ENCODE data around the gene SRP14. TPM values are rescaled to one million over a fixed set of nuclear protein-coding genes. Genes with fewer than 3 reads are reported as not detected.
"Not testable (repeated sequence)": the region's sequence is repeated elsewhere in the genome, so short reads cannot be mapped to it uniquely, and the experiment has no call there.

SRP14 gene
- total RNA-seq, 3 donors from 2014 or later = 131 to 154 (median 142) TPM

GRCh38 chr15:40038275-40038637 is 725 bp downstream of the SRP14 start:
- ATAC-seq = peak; percentile 0
- peak in 2 of 3 donors; percentile 21 to 28 for DNase-seq
- Histone ChIP-seq H3K36me3 (ENCODE audit: low read depth) (peaks cover 14% of the 10 kb centered on the region), H3K9me3 (no peaks in the 10 kb centered on the region), H3K4me1 (ENCODE audit: low read depth) (peaks cover 12% of the 10 kb centered on the region), H3K4me3 (peak overlapping the region; percentile 69)
- intact Hi-C loops (cut with DNase I, micrococcal nuclease) = no loop called here
- no peak for TF ChIP-seq CTCF (IDR thresholded peaks at IDR 0.05)

DNA sequence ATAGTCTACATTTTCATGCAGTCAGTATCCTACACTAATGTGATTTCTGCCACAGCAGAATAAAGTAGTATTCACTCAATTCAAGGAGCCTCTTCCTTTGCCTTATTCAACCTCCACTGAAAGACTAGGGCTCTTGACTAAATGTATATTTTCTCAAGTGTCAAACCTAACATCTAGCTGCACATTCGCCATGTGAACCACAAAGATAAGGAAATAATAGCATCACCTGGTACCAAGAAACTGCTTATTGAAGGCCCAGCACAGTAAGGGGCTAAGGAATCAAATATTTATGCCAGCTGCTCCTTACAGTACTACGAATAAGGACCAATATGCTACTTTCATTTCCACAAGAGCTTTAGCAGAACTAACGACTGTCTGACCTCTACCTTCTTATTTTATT is 1.3 kb downstream of the SRP14 start:
- Histone ChIP-seq H3K9me3 (no peaks in the 10 kb centered on the region), H3K4me1 (ENCODE audit: low read depth) (peaks cover 12% of the 10 kb centered on the region), H3K36me3 (ENCODE audit: low read depth) (peaks cover 16% of the 10 kb centered on the region), H3K4me3 (no peak overlapping the region)
- intact Hi-C loops (cut with DNase I, micrococcal nuclease) = no loop called here
- no peak for ATAC-seq
- TF ChIP-seq CTCF (IDR thresholded peaks at IDR 0.05) = no peak
- no peak for DNase-seq

DNA sequence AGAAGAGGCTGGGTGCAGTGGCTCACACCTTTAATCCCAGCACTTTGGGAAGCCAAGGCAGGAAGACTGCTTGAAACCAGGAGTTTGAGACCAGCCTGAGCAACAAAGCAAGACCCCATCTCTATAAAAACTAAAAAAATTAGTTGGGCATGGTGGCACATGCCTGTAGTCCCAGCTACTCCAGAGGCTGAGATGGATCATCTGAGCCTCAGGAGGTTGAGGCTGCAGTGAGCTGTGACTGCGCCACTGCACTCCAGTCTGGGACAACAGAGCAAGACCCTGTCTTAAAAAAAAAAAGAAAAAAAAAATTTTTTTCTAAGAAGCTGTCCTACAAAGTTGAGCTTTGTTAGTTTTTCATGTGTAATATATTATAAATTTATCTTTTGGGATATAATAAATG is 3.8 kb downstream of the SRP14 start:
- ATAC-seq; DNase-seq; H3K4me3 ChIP-seq; H3K9me3 ChIP-seq; intact Hi-C loops (cut with DNase I, micrococcal nuclease): not testable (repeated sequence)
- H3K36me3 ChIP-seq (ENCODE audit: low read depth) = peaks cover 16% of the 10 kb centered on the region
- H3K4me1 ChIP-seq (ENCODE audit: low read depth) = peaks cover 10% of the 10 kb centered on the region

- Histone ChIP-seq H3K4me3 (no peak overlapping the region), H3K9me3 (no peaks in the 10 kb centered on the region), H3K4me1 (ENCODE audit: low read depth) (peaks cover 6% of the 10 kb centered on the region), H3K36me3 (ENCODE audit: low read depth) (peaks cover 16% of the 10 kb centered on the region)
- TF ChIP-seq CTCF (IDR thresholded peaks at IDR 0.05) = no peak
- intact Hi-C loops (cut with DNase I, micrococcal nuclease) = loop anchor here in 1 of 2 donors (5.0 kb wide), 1 partner anchor 188 kb away; no protein-coding TSS in a partner anchor
- DNase-seq (no peak), ATAC-seq (no peak)
Measured at GRCh38 chr15:40034186-40034946, 4.6 kb downstream of the SRP14 start.

DNA sequence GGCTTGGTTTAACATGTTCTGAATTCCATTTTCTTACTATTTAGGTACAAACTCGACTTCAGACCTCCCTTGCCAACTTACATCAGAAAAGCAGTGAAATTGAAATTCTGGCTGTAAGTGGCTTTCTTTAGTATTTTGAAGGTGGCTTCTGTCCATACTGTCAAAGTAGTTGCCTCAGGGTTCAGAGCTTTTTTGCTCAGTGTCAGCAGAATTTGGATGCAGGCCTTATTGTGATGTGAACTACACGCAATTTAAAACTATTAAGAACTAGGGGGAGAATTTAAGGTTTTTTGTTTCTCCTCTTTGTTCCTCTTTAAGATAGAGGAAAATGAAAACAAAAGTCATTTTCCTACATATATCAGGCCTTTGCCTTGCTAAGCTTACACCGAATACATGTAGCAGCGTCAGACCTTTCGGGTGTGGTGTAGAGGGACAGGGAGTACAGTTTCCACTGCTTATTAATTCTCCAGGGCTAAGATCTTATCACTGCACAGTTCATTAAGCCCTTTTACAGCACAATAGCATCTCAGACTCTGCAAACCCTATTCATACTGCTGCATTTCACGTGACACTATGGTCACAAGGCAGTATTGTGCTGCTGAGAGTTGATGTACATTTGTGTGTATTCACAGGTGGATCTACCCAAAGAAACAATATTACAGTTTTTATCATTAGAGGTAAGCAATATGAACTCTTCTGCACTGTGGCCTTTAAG is 6.7 kb downstream of the SRP14 start:
- TF ChIP-seq CTCF (IDR thresholded peaks at IDR 0.05) = no peak
- Histone ChIP-seq H3K36me3 (ENCODE audit: low read depth) (peaks cover 16% of the 10 kb centered on the region), H3K9me3 (no peaks in the 10 kb centered on the region), H3K4me3 (no peak overlapping the region), H3K4me1 (ENCODE audit: low read depth) (no peaks in the 10 kb centered on the region)
- ATAC-seq (no peak), DNase-seq (no peak)
- intact Hi-C loops (cut with DNase I, micrococcal nuclease) = loop anchor here in 1 of 2 donors (5.0 kb wide), 1 partner anchor 190 kb away; no protein-coding TSS in a partner anchor

DNA sequence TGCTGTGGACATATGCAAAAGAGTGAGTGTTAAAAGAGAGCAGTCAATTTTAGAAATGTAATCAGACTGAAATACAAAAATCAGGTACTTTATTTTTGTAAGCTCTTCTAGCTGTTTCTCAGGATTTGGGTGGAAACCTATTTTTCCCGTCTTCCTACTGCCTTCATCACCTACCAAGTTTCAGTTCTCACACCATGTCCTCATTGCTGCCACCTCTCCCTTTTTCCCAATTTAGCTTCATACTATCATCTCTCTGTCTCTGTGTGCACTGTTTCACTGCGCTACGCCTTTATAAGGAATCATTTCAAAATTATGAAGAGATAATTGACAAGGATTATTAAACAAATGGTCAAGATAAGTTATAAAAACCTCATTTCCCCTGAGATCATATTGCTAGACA is 7.7 kb downstream of the SRP14 start:
- TF ChIP-seq CTCF (IDR thresholded peaks at IDR 0.05) = no peak
- no peaks in the 10 kb centered on the region for H3K4me1 ChIP-seq (ENCODE audit: low read depth)
- no peak for ATAC-seq
- peaks cover 12% of the 10 kb centered on the region for H3K36me3 ChIP-seq (ENCODE audit: low read depth)
- H3K9me3 ChIP-seq = no peaks in the 10 kb centered on the region
- H3K4me3 ChIP-seq = no peak overlapping the region
- intact Hi-C loops (cut with DNase I, micrococcal nuclease) = loop anchor here in 1 of 2 donors (5.0 kb wide), 1 partner anchor 191 kb away; no protein-coding TSS in a partner anchor
- DNase-seq = no peak
